ENCODE results near the gene GPR37. TPM values are rescaled to one million over a fixed set of nuclear protein-coding genes. Genes with fewer than 3 reads are reported as not detected.

GPR37 gene
- total RNA-seq, 1 donor from 2014 or later, result 0.21 TPM

- Histone ChIP-seq H4K20me1 (ENCODE audit: low read depth) (no peaks in the 10 kb centered on the region), H3F3A (ENCODE audit: low read depth) (no peaks in the 10 kb centered on the region), H3K9me3 (ENCODE audit: low read depth) (no peaks in the 10 kb centered on the region), H3K4me3 (no peak overlapping the region), H3K79me2 (ENCODE audit: low read depth) (no peaks in the 10 kb centered on the region), H3K36me3 (no peaks in the 10 kb centered on the region), H3K27me3 (no peaks in the 10 kb centered on the region), H3K4me2 (no peak overlapping the region), H3K9ac (no peak overlapping the region), H3K4me1 (no peaks in the 10 kb centered on the region), H3K27ac (no peak overlapping the region), H2AFZ (replicated peaks) (peak overlapping the region; percentile 20)
- DNase-seq (ENCODE audit: low spot score), result peak; percentile 69
- Mint-ChIP-seq H3K9me3 (no peaks in the 10 kb centered on the region), H3K4me3 (no peak overlapping the region), H3K27ac (no peak overlapping the region), H3K36me3 (no peaks in the 10 kb centered on the region), H3K4me1 (peaks cover 7% of the 10 kb centered on the region), H3K27me3 (ENCODE audit: insufficient read depth, low read depth) (peaks cover 2% of the 10 kb centered on the region)
- TF ChIP-seq CTCF (IDR thresholded peaks at IDR 0.05), result peak; percentile 91
- no peak for TF ChIP-seq EZH2 (IDR thresholded peaks at IDR 0.05)
- no peak for TF ChIP-seq EZH2phosphoT487 (IDR thresholded peaks at IDR 0.05)
Observed at GRCh38 chr7:124784879-124785818, 19.6 kb upstream of the GPR37 start.

GRCh38 chr7:124783271-124783670 lies 17.7 kb upstream of the GPR37 start:
- no peaks in the 10 kb centered on the region for H3K4me1 ChIP-seq
- no peak overlapping the region for H2AFZ ChIP-seq (replicated peaks)
- H3F3A ChIP-seq (ENCODE audit: low read depth), result no peaks in the 10 kb centered on the region
- H4K20me1 ChIP-seq (ENCODE audit: low read depth), result no peaks in the 10 kb centered on the region
- TF ChIP-seq EZH2 (IDR thresholded peaks at IDR 0.05) (no peak), CTCF (IDR thresholded peaks at IDR 0.05) (no peak), EZH2phosphoT487 (IDR thresholded peaks at IDR 0.05) (no peak)
- H3K9me3 ChIP-seq (ENCODE audit: low read depth), result no peaks in the 10 kb centered on the region
- DNase-seq (ENCODE audit: low spot score), result no peak
- no peaks in the 10 kb centered on the region for H3K27me3 ChIP-seq
- H3K4me2 ChIP-seq, result no peak overlapping the region
- no peaks in the 10 kb centered on the region for H3K36me3 Mint-ChIP-seq
- no peaks in the 10 kb centered on the region for H3K79me2 ChIP-seq (ENCODE audit: low read depth)
- no peak overlapping the region for H3K4me3 Mint-ChIP-seq
- peaks cover 3% of the 10 kb centered on the region for H3K27me3 Mint-ChIP-seq (ENCODE audit: insufficient read depth, low read depth)
- H3K36me3 ChIP-seq, result no peaks in the 10 kb centered on the region
- H3K4me1 Mint-ChIP-seq, result peaks cover 7% of the 10 kb centered on the region
- H3K9me3 Mint-ChIP-seq, result no peaks in the 10 kb centered on the region
- no peak overlapping the region for H3K4me3 ChIP-seq
- no peak overlapping the region for H3K27ac Mint-ChIP-seq
- no peak overlapping the region for H3K9ac ChIP-seq
- H3K27ac ChIP-seq, result no peak overlapping the region

DNA sequence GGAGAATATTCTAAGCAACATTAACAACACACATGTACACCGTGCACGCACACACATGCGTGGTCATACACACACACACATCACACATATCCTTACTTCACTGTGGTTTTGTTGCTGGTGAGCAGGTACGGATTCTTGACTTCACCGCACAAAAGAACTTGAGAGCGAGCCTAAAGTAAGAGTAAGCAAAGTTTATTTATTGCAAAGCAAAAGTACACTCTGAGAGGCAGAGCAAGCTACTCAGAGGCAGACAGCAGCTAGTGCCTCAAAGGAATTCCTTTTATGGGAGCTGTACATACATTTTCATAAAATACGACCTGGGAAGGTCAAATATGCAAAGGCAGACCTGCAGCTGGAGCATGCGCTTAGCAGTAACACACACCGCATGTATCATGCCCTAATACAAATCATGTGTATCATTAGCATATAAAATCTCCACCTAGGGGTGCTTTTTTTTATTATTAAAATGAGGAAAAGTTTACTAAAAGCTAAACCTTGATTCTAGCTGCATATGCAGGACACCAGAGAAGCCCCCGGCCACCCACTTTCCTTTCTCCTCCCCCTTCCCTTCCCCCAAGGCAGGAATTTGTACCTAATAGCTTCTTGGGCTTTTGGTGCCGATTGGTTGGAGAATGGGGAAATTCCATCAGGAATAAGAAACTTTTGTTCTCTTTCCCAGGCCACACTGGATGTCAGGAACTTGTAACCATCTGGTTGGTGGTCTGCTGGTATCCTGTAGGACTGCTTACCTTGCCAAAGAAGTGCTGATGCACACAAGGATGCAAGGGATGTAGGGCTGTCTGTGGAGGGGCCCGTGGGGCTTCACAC lies 16.5 kb upstream of the GPR37 start:
- Mint-ChIP-seq H3K36me3 (no peaks in the 10 kb centered on the region), H3K4me1 (peaks cover 7% of the 10 kb centered on the region), H3K9me3 (no peaks in the 10 kb centered on the region), H3K27ac (no peak overlapping the region), H3K4me3 (no peak overlapping the region), H3K27me3 (ENCODE audit: insufficient read depth, low read depth) (peaks cover 3% of the 10 kb centered on the region)
- no peak overlapping the region for H3K4me2 ChIP-seq
- no peak overlapping the region for H3K4me3 ChIP-seq
- H4K20me1 ChIP-seq (ENCODE audit: low read depth), result no peaks in the 10 kb centered on the region
- H3K36me3 ChIP-seq, result no peaks in the 10 kb centered on the region
- H3K27ac ChIP-seq, result no peak overlapping the region
- no peaks in the 10 kb centered on the region for H3K4me1 ChIP-seq
- H3K27me3 ChIP-seq, result no peaks in the 10 kb centered on the region
- no peak overlapping the region for H3K9ac ChIP-seq
- H3K9me3 ChIP-seq (ENCODE audit: low read depth), result no peaks in the 10 kb centered on the region
- H3K79me2 ChIP-seq (ENCODE audit: low read depth), result no peaks in the 10 kb centered on the region
- peak overlapping the region; percentile 13 for H2AFZ ChIP-seq (replicated peaks)
- H3F3A ChIP-seq (ENCODE audit: low read depth), result no peaks in the 10 kb centered on the region
- TF ChIP-seq CTCF (IDR thresholded peaks at IDR 0.05) (no peak), EZH2 (IDR thresholded peaks at IDR 0.05) (no peak), EZH2phosphoT487 (IDR thresholded peaks at IDR 0.05) (no peak)
- DNase-seq (ENCODE audit: low spot score), result peak; percentile 22

Data from neural progenitor cell (in vitro differentiated cells).